GM18526 (cell line): ENCODE data around the gene DZIP3.

Experiments used
- POLR2A ChIP-seq: IDR thresholded peaks from 3 replicates; pipeline ENCODE4 v1.6.1; 2011; ENCODE audit not compliant: insufficient read length; ENCODE audit errors: extremely low read depth

The DZIP3 gene

DNA sequence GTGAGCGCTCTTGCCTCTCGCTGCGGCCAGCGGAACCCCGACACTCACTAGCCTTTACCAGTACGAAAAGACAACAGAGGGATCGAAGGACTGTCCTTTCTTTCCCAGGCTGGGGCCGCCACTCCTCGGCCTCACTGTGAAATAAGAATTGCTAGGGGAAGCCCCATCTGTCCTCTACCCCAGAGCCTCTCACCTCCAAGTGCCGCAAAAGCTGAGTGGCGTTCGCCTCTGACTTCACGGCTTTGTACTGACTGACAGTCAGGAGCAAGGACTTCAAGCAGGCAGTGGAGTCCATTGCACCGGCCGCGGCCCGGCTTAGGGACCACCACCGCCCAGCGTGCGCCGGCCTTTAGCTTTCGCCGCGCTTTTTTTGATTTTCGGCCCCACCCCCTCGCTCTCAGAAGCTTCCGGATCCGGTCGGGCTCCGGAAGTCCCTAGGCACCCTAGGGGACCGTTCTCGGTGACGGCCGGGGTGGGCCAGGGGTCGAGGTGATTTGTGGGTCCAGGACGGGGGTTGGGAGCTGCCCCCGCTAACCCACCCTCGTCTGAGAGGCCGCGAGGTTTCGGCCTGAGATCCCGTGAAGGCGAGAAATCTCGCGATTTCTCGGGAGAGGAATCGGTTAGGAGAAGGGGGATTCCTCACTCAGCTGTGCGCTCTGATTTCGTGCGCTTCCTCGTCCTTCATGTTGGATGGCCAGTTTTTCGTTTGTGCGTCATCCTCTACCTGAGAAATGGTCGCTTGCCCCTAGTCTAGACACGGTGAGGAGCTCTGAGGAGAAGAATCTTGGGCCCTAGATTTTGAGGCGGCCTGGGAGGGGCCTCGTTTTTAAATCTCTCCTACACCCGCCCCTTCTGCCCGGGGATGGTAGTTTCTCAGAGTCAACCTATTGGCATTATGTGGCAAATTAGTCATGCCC, at the start of gene DZIP3, which contains the start of gene CIP2A:
DZIP3 (plus strand) TSS at position 642 of the 917 bp plus-strand sequence. CDS start 15,685 bp downstream, outside the sequence.
CIP2A (minus strand) TSS at position 358 of the 917 bp plus-strand sequence; CDS start at position 295, 63 bp downstream.
- TF ChIP-seq POLR2A: peak; percentile 81

GRCh38 chr3:108546247-108546646, 43.3 kb upstream of the DZIP3 start:
- TF ChIP-seq POLR2A: no peak

DNA sequence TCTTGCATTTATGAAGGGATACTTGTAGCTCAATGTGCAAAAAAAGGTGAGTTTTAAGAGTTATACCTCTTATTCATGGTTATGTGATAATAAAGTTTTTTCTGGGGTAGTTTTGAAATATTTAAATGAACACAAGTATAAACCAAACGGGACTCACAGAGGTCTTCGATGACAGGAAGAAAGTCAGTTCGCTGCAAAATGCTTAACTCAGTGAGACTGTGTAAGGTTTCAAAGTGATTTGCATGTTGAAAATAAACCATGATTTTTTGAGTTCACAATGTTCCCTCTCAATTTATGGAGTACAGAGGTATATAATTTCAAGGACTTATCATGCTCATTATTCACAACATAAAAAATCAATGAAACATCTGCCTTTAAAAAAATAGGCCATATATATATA, 42.8 kb upstream of the DZIP3 start:
- no peak for TF ChIP-seq POLR2A

DNA sequence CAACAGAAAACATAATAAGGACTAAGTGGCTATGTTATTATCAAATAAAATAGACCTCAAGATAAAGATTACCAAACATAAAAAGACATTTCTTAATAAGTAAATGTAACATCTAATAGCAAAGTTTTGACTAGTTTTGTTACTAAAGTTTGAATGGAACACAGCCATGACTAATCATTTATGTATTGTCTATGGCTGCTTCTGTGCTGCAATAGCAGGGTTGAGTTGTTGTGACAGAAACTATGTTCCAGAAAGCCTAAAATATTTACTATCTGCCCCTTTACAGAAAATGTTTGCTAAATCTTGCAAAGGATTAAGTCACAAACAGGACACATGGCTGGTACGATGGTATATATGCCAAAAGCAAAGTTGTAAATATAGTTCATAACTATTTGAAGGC, 41.2 kb upstream of the DZIP3 start:
- no peak for TF ChIP-seq POLR2A

DNA sequence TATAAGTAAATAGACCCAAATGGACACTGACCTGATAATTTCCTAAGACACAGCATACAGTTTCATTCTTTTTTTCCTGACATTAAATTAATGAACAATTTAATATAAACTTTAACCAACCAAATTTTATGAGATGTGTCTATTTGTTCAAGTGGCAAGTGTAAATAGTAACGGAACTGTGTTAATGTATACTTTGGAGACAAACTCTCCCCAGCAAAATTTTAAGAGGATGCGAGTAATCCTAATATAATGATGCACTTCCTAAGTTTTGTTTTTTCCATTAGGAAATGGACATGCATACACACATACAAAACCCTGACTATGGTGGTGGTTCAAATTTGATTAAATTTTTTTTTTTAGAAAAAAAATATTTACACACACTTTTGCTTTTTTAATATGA, 40.6 kb upstream of the DZIP3 start:
- no peak for TF ChIP-seq POLR2A

GRCh38 chr3:108552267-108553159, 37.0 kb upstream of the DZIP3 start:
- no peak for TF ChIP-seq POLR2A

DNA sequence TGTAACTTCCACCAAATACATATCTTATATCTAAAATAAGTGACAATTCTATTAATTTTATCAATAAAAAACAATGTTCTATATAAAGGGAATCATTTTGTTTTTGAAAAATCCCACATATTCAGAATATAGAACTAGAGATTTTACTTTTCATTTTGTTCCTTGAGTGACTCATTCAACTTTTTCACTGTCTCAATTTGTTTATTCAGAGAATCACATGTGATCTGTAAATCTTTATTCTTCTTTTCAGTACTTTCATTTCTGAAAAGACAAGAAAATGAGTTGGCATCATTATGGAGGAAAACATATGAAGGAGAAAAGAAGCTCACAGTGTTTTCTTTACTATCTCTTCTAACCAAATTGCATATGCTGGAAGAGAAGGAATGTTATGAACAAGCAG, 35.3 kb upstream of the DZIP3 start:
- no peak for TF ChIP-seq POLR2A

DNA sequence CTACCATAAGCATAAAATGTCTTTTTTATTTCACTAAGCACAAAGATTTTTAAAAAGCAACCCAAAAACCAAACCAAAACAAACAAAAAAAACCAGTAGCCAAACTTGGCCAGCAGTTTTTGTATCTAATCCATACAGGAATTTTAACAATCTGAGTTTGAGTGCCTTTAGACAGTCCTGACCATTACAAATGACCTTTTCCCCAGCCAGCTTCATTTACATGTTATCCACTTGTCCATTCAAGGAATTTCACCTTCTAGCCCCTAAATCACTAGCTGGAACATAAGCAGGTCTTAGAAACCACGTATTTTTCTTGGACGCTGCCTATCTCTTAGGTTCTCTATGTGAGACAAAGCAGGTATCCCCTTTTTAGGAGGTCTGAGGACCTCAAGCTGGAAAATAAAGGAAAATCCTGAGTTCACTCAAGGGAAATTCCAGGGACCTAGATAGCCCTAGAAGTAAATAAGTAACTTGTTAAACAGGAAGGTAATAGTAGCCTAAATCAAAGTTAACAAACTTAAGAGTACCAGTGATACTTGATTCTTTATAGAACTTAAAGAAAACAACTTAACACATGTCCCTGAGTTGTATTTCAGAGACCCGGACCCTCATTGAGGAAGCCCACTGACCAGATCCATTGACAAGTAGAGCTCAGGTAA, 34.5 kb upstream of the DZIP3 start:
- TF ChIP-seq POLR2A: no peak

DNA sequence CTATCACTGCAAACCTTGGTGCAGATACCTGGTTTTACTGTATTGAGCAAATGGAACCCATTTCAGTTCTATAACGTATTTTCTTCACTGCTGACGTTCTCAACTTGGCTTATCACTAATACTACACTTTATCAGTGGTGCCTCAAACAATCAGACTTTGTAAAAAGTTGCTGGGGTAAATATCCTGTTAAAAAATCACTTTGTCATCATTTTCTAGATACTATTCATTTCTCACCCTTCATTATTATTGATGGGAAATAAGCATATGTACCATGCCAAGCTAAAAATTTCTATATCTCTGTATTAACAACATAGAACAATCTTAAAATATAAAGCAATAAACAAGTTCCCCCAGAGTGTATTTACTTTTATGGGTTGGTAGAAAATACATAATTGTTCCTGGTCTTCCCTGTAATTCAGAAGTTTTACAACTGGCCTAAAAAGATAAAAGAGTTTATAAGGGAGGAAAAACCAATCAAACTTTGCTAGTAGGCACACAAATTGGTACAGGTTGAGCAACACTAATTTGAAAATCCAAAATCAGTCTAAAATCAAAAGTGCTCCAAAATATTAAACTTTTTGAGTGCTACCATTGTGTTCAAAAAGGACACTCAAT, 33.4 kb upstream of the DZIP3 start:
- TF ChIP-seq POLR2A: no peak

DNA sequence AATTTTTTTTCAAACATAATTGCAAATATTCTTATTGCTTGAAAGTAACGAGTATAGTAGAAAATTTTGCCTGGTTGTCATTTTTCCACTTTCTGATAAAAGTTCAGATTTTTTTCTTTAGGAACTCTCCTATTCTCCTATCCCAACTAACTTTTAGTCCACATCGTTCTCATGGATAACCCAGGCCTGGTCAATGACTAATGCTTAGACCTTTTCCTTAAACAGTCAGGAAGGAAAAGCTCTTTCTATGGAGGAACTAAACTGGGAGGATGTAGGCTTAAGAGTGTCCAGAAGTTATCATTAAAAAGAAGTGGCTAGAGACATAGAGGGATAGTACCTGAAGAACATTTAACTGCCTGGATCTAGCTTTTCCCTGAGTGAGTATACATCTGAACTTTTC, 27.0 kb upstream of the DZIP3 start:
- no peak for TF ChIP-seq POLR2A

- no peak for TF ChIP-seq POLR2A
Measured at GRCh38 chr3:108564564-108564963, 25.0 kb upstream of the DZIP3 start.

DNA sequence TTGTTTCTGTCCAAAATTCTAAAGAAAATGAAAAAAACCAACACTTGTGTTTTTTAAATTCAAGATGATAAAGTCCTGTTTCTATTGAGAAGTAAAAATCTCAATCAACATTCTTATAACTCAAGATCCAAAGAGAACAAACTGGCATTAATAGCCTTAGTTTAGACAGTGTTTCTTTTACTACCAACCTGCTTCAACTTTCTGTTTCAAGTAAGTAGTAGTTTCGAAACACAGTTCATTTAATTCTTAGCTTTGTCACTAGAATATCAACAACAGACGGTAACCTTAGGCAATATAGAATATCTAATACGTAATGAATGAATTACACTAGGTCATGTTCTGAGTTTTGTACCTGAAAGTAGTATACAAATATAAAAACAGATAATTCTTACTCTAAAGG, 24.0 kb upstream of the DZIP3 start:
- no peak for TF ChIP-seq POLR2A

GRCh38 chr3:108566599-108566998, 22.9 kb upstream of the DZIP3 start:
- no peak for TF ChIP-seq POLR2A

DNA sequence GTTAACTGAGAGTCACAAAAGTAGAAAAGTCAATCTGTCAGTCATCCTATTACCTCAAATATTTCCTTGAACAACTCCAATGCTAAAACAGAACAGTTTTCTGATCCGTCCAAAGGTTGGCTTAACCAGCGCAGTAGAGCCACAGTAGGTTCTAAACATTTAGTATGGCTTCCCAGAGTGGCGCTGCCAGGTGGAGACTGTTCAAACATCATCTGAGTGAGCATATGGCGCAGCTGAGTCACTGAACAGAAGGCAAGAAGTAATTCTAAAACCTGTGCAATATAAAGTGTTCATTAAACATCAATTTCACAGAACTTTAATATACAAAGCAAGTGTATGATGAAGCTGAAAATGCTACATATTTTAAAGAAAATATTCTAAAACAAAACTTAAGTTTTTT, 20.2 kb upstream of the DZIP3 start:
- no peak for TF ChIP-seq POLR2A

DNA sequence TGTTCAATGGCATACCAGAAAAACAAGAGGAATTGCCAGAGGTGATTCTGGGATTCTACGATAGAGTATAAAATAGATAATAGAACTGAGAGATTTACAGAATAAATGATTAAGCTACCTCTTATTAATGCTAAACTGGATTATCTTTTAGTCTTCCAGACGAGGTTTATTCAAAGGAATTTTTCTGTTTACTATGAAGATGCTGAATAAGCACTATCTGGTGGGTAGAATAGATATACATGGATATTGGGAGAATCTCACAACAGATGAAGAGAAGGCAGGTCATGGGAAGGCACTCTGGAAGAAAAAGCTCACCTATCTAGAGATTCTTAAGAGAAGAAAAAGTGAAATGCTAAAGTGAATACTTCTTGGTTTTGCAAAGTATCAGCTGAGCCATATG, 11.5 kb upstream of the DZIP3 start:
- TF ChIP-seq POLR2A: no peak
